K562 (cell line): ENCODE results near the gene CREM. TPM values are rescaled to one million over a fixed set of nuclear protein-coding genes. Genes with fewer than 3 reads are reported as not detected.

Experiments used
- CTBP1 ChIP-seq: fragments of 450-650 bp; IDR thresholded peaks from 2 replicates; pipeline ENCODE4 v1.6.1; 2016; ENCODE audit warnings: borderline replicate concordance
- ELK1 ChIP-seq: sonication (generic); formaldehyde crosslinking; IDR thresholded peaks from 2 replicates; pipeline ENCODE4 v1.8.1; 2022; ENCODE audit warnings: missing genetic modification reagents
- HMBOX1 ChIP-seq: sonication (generic); IDR thresholded peaks from 2 replicates; pipeline ENCODE4 v1.6.1; 2016
- KHSRP ChIP-seq: fragments of 450-650 bp; IDR thresholded peaks from 2 replicates; pipeline ENCODE4 v1.6.1; 2017
- NFATC3 ChIP-seq: fragments of 450-650 bp; IDR thresholded peaks from 2 replicates; pipeline ENCODE4 v1.6.1; 2017; ENCODE audit warnings: mild to moderate bottlenecking
- NUFIP1 ChIP-seq: fragments of 450-650 bp; IDR thresholded peaks from 2 replicates; pipeline ENCODE4 v1.6.1; 2018; ENCODE audit not compliant: partially characterized antibody
- PHF21A ChIP-seq: fragments of 450-650 bp; IDR thresholded peaks from 2 replicates; pipeline ENCODE4 v1.6.1; 2017; ENCODE audit warnings: low read depth, borderline replicate concordance
- PTTG1 ChIP-seq: fragments of 450-650 bp; IDR thresholded peaks from 2 replicates; pipeline ENCODE4 v1.6.1; 2016; ENCODE audit warnings: low read depth, mild to moderate bottlenecking, missing genetic modification characterization, missing compliant biosample characterization
- SFPQ ChIP-seq: fragments of 200-400 bp; formaldehyde crosslinking; IDR thresholded peaks from 2 replicates; pipeline ENCODE4 v1.6.1; 2017; ENCODE audit warnings: mild to moderate bottlenecking, low read depth, low read length, moderate library complexity
- TAF7 ChIP-seq: fragments of 450-650 bp; IDR thresholded peaks from 2 replicates; pipeline ENCODE4 v1.6.1; 2016; ENCODE audit warnings: missing genetic modification characterization, missing compliant biosample characterization
- ZFP30 ChIP-seq: fragments of 250-450 bp; sonication (Bioruptor Pico); IDR thresholded peaks from 2 replicates; pipeline ENCODE4 v1.8.0; 2022; ENCODE audit warnings: moderate library complexity, mild to moderate bottlenecking, inconsistent platforms, borderline replicate concordance
- ZNF398 ChIP-seq: fragments of 250-450 bp; sonication (Bioruptor Pico); IDR thresholded peaks from 2 replicates; pipeline ENCODE4 v1.8.0; 2021; ENCODE audit warnings: moderate library complexity, mild to moderate bottlenecking, inconsistent platforms
- ZNF561 ChIP-seq: fragments of 450-650 bp; formaldehyde crosslinking; conservative IDR thresholded peaks from 2 replicates; pipeline ENCODE4 v1.4.0; 2020; ENCODE audit warnings: mild to moderate bottlenecking, moderate library complexity
- ZNF740 ChIP-seq, 3 experiments: fragments of 200-800 bp in 1 of 3; sonication (Bioruptor generic) in 1 of 3; sonication (generic) in 1 of 3; formaldehyde crosslinking in 1 of 3; IDR thresholded peaks; 2 replicates each; pipeline versions ENCODE4 v1.6.1 to v1.8.0; 2016 to 2022; ENCODE audit warnings: mild to moderate bottlenecking in 2 of 3, missing compliant biosample characterization in 2 of 3, missing genetic modification characterization in 2 of 3, missing genetic modification reagents in 1 of 3
- ZNF780A ChIP-seq: fragments of 250-450 bp; sonication (Bioruptor Pico); IDR thresholded peaks from 2 replicates; pipeline ENCODE4 v1.5.0; 2021; ENCODE audit warnings: mild to moderate bottlenecking
- polyA plus RNA-seq, 8 experiments: library from polyadenylated mRNA; depleted of rRNA in 4 of 8; stranded (reverse) in 5 of 8; unstranded in 3 of 8; fragments of >200 nt; fragmentation: Nextera tagmentation in 2 of 8; fragmentation: Illumina TruSeq in 1 of 8; extraction: Ambion mirVana in 2 of 8; extraction: Trizol in 1 of 8; gene quantifications; 2 replicates each; pipeline versions ENCODE4 v1.2.1 to v1.2.3, GENCODE V29; 2011 to 2014; ENCODE audit warnings: inconsistent platforms in 1 of 8, missing spikeins in 1 of 8
- total RNA-seq, 7 experiments: library from RNA; depleted of rRNA in 6 of 7; stranded (reverse); fragments of >200 nt in 6 of 7; fragmentation: Illumina TruSeq in 2 of 7; extraction: Trizol in 2 of 7; gene quantifications; 2 replicates each; pipeline versions ENCODE4 v1.2.1 to v1.2.3, GENCODE V29; 2011 to 2021; ENCODE audit warnings: low replicate concordance in 1 of 7
- TF ChIP-seq, protein P1 (sequence below): fragments of 250-450 bp; sonication (Bioruptor Pico); IDR thresholded peaks from 2 replicates; pipeline ENCODE4 v1.8.0; 2022; ENCODE audit warnings: inconsistent platforms, mild to moderate bottlenecking, moderate library complexity, borderline replicate concordance

The CREM gene
- total and polyA plus RNA-seq, 9 of the 15 experiments (the other 6 are each of a cell fraction or from before 2014, with no cell fraction given), result 39.1 to 70.2 (median 48.3) TPM

DNA sequence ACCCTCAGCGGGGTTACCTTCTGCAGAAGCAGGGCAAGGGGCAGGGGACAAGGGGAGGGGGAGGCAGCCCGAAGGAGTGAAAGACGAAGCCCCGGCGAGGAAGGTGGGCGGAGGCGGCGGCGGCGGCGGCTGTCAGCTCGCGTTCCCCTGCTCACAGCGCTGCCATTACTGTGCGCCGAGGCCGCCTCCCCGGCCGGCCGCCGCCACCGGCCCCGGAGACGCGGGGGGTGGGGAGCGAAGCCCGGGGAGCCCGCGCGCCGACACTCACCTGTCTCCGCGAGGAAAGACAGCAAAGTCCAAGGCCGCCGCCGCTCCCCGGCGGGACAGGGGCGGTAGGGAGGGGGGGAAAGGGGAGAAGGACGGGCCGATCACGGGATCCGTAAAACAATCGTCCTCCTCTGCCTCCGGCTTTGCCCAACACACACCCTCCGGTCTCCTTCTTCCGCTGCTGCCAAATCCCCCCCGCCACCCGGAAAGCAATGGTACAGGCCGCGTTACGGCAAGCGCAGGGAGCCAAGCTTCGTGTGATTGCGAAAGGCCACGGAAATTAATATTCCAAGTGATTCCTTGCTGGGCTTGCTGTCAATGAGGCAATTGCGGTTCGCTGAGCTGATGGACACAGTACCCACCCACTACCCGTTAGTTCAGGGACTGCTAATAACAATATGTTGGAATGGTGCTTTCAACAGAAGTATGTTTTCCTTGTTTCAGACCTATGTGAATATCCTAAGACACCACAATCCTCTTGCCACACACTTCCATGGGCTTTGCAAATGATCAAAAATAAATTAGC lies 36.3 kb upstream of the CREM start, which contains the start of gene CUL2 (continued):
- TF ChIP-seq KHSRP, result no peak
- TF ChIP-seq PTTG1 (tag), result no peak
- no peak for TF ChIP-seq SFPQ
- TF ChIP-seq CTBP1, result peak; percentile 70
- no peak for TF ChIP-seq PHF21A
- TF ChIP-seq ZFP30 (CRISPR knock-in tag), result no peak
- no peak for TF ChIP-seq NFATC3
- TF ChIP-seq ZNF398, result no peak
- no peak for TF ChIP-seq ELK1 (CRISPR knock-in tag)
- TF ChIP-seq, protein P1, sequence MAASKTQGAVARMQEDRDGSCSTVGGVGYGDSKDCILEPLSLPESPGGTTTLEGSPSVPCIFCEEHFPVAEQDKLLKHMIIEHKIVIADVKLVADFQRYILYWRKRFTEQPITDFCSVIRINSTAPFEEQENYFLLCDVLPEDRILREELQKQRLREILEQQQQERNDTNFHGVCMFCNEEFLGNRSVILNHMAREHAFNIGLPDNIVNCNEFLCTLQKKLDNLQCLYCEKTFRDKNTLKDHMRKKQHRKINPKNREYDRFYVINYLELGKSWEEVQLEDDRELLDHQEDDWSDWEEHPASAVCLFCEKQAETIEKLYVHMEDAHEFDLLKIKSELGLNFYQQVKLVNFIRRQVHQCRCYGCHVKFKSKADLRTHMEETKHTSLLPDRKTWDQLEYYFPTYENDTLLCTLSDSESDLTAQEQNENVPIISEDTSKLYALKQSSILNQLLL (CRISPR knock-in tag), result no peak
- TF ChIP-seq NUFIP1, result peak; percentile 51
- no peak for TF ChIP-seq ZNF780A (CRISPR knock-in tag)
- peak; percentile 32; the same call in 1 of the 2 replicates for TF ChIP-seq TAF7 (tag)
- no peak for TF ChIP-seq ZNF561 (CRISPR knock-in tag)
- no peak; the same call in 1 of the 2 replicates for TF ChIP-seq ZNF740 (CRISPR knock-in tag; IDR thresholded peaks at IDR 0.05)
- TF ChIP-seq ZNF740 (tag; IDR thresholded peaks at IDR 0.05), result no peak
- TF ChIP-seq HMBOX1, result no peak
